Measurements from ENCODE around the gene DAPP1. TPM values are rescaled to one million over a fixed set of nuclear protein-coding genes. Genes with fewer than 3 reads are reported as not detected.

The DAPP1 gene
- total and polyA plus RNA-seq, 2 experiments from 2014 or later = not detected

GRCh38 chr4:99872570-99872969 is 55.9 kb downstream of the DAPP1 start:
- DNase-seq (ENCODE audit: low spot score) = no peak
- no peaks in the 10 kb centered on the region for H3K36me3 ChIP-seq (ENCODE audit: insufficient read depth)
- H3K4me1 ChIP-seq (ENCODE audit: insufficient read depth) = no peaks in the 10 kb centered on the region
- no peaks in the 10 kb centered on the region for H3K79me2 ChIP-seq (replicated peaks; ENCODE audit: insufficient read depth)
- H3K9me2 ChIP-seq (ENCODE audit: insufficient read depth) = no peaks in the 10 kb centered on the region
- no peak overlapping the region for H3K4me2 ChIP-seq
- H3F3A ChIP-seq (replicated peaks; ENCODE audit: low read depth) = no peaks in the 10 kb centered on the region
- H2AFZ ChIP-seq = no peak overlapping the region
- Mint-ChIP-seq H3K36me3 (ENCODE audit: low read depth) (no peaks in the 10 kb centered on the region), H3K9me3 (no peaks in the 10 kb centered on the region), H3K27me3 (ENCODE audit: insufficient read depth, low read depth, poor library complexity) (no peaks in the 10 kb centered on the region), H3K4me1 (peaks cover 7% of the 10 kb centered on the region; the same call in 2 of the 3 replicates), H3K4me3 (no peak overlapping the region), H3K27ac (no peak overlapping the region)
- no peak overlapping the region for H3K27ac ChIP-seq (ENCODE audit: low read depth)
- no peak for ATAC-seq
- no peak overlapping the region for H3K4me3 ChIP-seq
- TF ChIP-seq STAT1 (IDR thresholded peaks at IDR 0.05; ENCODE audit: unreplicated experiment) (no peak), NANOG (IDR thresholded peaks at IDR 0.05; ENCODE audit: borderline replicate concordance) (no peak), EZH2phosphoT487 (IDR thresholded peaks at IDR 0.05; ENCODE audit: unreplicated experiment) (no peak)
- no peaks in the 10 kb centered on the region for H4K20me1 ChIP-seq (replicated peaks; ENCODE audit: insufficient read depth)
- no peaks in the 10 kb centered on the region for H3K27me3 ChIP-seq (ENCODE audit: insufficient read depth)

- no peak overlapping the region for H3K27ac Mint-ChIP-seq
- no peak overlapping the region for H3K4me3 ChIP-seq
- no peaks in the 10 kb centered on the region for H3K9me2 ChIP-seq (ENCODE audit: insufficient read depth)
- H4K20me1 ChIP-seq (replicated peaks; ENCODE audit: insufficient read depth) = no peaks in the 10 kb centered on the region
- no peaks in the 10 kb centered on the region for H3K4me1 Mint-ChIP-seq
- H3K79me2 ChIP-seq (replicated peaks; ENCODE audit: insufficient read depth) = no peaks in the 10 kb centered on the region
- peaks cover 2% of the 10 kb centered on the region; the same call in 1 of the 3 replicates for H3K36me3 Mint-ChIP-seq (ENCODE audit: low read depth)
- H3K27me3 ChIP-seq (ENCODE audit: insufficient read depth) = no peaks in the 10 kb centered on the region
- H3K4me3 Mint-ChIP-seq = no peak overlapping the region
- no peaks in the 10 kb centered on the region for H3K36me3 ChIP-seq (ENCODE audit: insufficient read depth)
- no peaks in the 10 kb centered on the region for H3F3A ChIP-seq (replicated peaks; ENCODE audit: low read depth)
- H3K4me2 ChIP-seq = no peak overlapping the region
- no peak overlapping the region for H2AFZ ChIP-seq
- no peaks in the 10 kb centered on the region for H3K9me3 Mint-ChIP-seq
- DNase-seq (ENCODE audit: low spot score) (no peak), ATAC-seq (no peak)
- no peaks in the 10 kb centered on the region for H3K4me1 ChIP-seq (ENCODE audit: insufficient read depth)
- no peak overlapping the region for H3K27ac ChIP-seq (ENCODE audit: low read depth)
- H3K27me3 Mint-ChIP-seq (ENCODE audit: insufficient read depth, low read depth, poor library complexity) = no peaks in the 10 kb centered on the region
- TF ChIP-seq EZH2 (IDR thresholded peaks at IDR 0.05; ENCODE audit: low read depth, unreplicated experiment) (no peak), ZNF114 (CRISPR knock-in tag; IDR thresholded peaks at IDR 0.05) (no peak), ETS1 (IDR thresholded peaks at IDR 0.05) (no peak), CTCF (conservative IDR thresholded peaks at IDR 0.05; ENCODE audit: low read depth in 2 of 2) (no peak), STAT1 (IDR thresholded peaks at IDR 0.05; ENCODE audit: unreplicated experiment) (no peak), EZH2phosphoT487 (IDR thresholded peaks at IDR 0.05; ENCODE audit: unreplicated experiment) (no peak), CREB1 (CRISPR knock-in tag; IDR thresholded peaks at IDR 0.05; ENCODE audit: low read depth) (no peak), JUNB (IDR thresholded peaks at IDR 0.05; ENCODE audit: unreplicated experiment) (no peak), NANOG (IDR thresholded peaks at IDR 0.05; ENCODE audit: borderline replicate concordance) (no peak), ZNF331 (CRISPR knock-in tag; IDR thresholded peaks at IDR 0.05; ENCODE audit: low read depth) (no peak), ZNF462 (CRISPR knock-in tag; IDR thresholded peaks at IDR 0.05) (no peak)
Observed at GRCh38 chr4:99875071-99875470, 58.4 kb downstream of the DAPP1 start.

Measured in GM23338 (cell line).